ENCODE measurements around the gene TIGD7. TPM values are rescaled to one million over a fixed set of nuclear protein-coding genes. Genes with fewer than 3 reads are reported as not detected.

Gene TIGD7, protein sequence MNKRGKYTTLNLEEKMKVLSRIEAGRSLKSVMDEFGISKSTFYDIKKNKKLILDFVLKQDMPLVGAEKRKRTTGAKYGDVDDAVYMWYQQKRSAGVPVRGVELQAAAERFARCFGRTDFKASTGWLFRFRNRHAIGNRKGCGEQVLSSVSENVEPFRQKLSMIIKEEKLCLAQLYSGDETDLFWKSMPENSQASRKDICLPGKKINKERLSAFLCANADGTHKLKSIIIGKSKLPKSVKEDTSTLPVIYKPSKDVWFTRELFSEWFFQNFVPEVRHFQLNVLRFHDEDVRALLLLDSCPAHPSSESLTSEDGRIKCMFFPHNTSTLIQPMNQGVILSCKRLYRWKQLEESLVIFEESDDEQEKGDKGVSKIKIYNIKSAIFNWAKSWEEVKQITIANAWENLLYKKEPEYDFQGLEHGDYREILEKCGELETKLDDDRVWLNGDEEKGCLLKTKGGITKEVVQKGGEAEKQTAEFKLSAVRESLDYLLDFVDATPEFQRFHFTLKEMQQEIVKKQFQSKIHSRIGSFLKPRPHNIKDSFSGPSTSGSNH
- total RNA-seq: 1.2 and 2.3 TPM in 2 replicates

DNA sequence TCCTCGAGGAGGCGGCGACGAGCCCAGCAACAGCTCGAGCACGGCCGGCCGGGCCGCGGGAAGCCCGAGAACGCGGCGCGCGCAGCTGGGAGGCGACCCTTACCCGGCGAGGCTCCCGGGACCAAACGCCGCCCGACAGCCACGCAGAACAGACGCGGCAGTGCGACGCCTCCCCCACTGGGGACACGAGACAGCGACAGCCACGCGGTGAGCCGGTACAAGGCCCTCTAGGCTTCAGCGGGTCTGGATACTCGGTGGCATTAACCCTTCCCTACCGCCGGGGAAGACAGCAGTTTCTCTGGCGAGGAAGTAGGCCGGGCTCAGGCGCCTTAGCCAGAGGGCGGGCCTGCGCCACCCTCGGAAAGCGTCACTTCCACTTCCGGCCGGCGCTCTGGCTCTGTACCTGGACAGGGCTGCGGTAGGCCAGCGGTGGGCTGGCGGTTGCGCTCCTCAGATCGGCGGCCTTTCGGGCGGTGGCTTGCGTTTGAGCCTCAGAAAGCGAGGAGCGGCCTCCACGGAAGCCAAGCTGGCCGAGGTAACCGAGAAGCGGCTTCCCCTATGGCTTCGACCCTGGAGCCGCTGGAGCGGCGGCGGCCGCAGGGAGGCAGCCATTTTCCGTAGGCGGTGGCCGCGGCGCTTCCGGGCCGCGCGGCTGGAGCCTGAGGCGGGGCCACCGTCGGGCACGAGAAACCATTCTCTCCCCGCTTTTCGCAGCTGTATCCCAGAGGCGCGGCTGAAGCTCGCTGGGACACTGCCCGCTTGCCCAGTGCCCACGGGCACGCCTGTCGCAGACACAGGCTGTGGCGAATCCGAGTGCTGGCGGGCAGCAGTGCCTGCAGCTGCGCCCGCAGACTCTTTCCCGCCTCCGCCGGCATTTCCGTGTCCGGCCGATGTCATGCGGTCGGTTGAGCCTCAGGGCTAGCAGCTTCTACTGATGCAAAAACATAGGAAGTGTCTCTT lies at the start of gene TIGD7, which contains the start of gene ZNF75A:
TIGD7 (minus strand) TSS at position 322 of the 960 bp plus-strand sequence. CDS start 4,816 bp downstream, outside the sequence.
ZNF75A (plus strand) TSS at position 389 of the 960 bp plus-strand sequence. CDS start 2,932 bp downstream, outside the sequence.

DNA sequence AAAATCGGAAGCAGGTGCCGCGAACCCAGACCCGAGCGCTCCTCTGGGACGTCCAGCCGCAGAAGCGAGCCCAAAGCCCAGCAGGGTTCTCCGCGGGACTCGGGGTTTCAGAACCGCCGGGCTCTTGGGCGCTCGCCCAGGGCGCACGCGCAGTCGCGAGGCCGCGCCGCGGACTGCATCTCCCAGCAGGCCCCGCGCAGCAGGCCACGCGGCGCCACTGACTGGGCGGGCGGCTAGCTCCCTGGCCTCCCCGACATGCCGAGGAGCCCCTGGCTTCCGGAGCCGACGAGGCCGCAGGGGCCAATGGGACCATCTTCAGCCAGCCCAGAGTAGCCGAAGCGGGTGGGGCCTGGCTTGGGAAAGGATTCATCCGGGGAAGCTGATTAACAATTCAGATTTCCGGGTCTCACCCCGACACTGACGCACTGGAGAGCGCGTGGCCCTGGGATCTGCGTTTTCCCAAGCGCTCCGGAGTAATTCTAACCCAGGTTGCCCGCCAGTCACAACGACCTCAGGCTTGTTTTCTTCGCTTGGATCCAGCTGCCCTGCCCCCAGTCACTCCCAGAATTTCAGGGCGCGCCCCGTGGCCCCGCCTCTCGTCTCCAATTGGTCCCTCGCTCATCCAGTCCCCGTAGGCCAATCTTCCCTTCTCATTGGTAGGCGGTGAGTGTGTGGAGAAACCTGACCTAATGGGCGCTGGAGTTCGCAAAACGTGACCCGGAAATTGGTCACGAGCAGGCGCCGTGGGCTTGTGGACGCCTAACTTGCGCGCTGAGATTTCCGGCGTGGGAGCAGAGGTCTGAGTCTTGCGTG lies 22.3 kb downstream of the TIGD7 start, which contains the start of gene ZNF263:
ZNF263 (plus strand) TSS at position 762 of the 813 bp plus-strand sequence. CDS start 328 bp downstream, outside the sequence.

DNA sequence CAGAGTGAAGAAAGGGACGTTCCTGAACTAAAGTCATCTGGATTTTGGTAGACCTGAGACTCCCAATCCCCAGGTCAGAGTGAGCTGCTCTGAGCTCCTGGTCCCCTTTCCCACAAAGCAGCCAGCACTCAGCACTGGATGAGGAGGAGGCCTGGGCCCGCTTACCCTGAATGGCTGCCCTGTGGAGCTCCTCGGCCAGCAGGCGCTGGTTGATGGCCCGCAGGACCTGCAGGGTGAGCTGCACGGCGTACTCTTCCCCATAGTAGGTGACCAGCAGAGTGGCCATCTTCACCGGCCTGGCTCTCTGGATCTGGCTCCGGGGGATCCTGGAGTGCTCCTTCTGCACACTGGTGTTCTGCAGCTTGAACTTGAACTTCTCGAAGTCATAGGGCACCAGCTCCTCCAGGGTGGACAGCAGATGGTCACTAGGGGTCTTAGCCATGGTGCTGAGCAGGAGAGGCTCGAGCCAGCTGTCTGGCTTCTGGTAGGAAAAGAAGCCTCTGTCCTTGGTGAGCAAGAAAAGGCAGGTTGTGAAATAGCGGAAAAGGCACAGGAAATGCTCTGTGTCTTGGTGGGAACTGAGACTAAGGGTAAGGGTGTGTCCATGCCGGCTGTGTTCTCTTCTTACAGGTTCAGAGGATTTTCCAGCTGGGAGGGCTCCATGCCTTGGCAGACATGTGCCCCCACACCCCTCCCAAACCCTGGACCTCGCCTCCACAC lies 48.9 kb downstream of the TIGD7 start, which contains the start of gene MEFV:
MEFV (minus strand) TSS at position 488 of the 720 bp plus-strand sequence; CDS start at position 442, 46 bp downstream.

Other genes starting within 250 kb of the TIGD7 start
- 23.6 and 27.3 TPM in 2 replicates for gene IL32, start 239.8 kb downstream of the TIGD7 start, total RNA-seq
- not detected in 2 replicates for gene ZSCAN10, start 206.1 kb downstream of the TIGD7 start, total RNA-seq
- gene ZNF205, start 192.8 kb downstream of the TIGD7 start, total RNA-seq: 11.7 and 17.3 TPM in 2 replicates
- 2.9 and 3.7 TPM in 2 replicates for gene ZNF213, start 170.4 kb downstream of the TIGD7 start, total RNA-seq
- gene OR1F1, start 117.2 kb downstream of the TIGD7 start, total RNA-seq: not detected in 2 replicates
- gene ZNF200, start 70.3 kb downstream of the TIGD7 start, total RNA-seq: 1.2 and 2.7 TPM in 2 replicates
- gene MEFV, start 48.8 kb downstream of the TIGD7 start, total RNA-seq: 0.53 and 1.2 TPM in 2 replicates
- gene ZNF263, start 21.9 kb downstream of the TIGD7 start, total RNA-seq: 27.1 and 32.0 TPM in 2 replicates
- gene ZNF75A, start 67 bp upstream of the TIGD7 start, total RNA-seq: 3.2 and 12.2 TPM in 2 replicates
- not detected in 2 replicates for gene OR2C1, start 50.5 kb upstream of the TIGD7 start, total RNA-seq
- 7.1 and 10.4 TPM in 2 replicates for gene ZSCAN32, start 95.6 kb upstream of the TIGD7 start, total RNA-seq
- gene ZNF174, start 95.8 kb upstream of the TIGD7 start, total RNA-seq: 6.6 and 9.6 TPM in 2 replicates
- 1.1 and 1.2 TPM in 2 replicates for gene ZNF597, start 138.1 kb upstream of the TIGD7 start, total RNA-seq
- gene NAA60, start 138.2 kb upstream of the TIGD7 start, total RNA-seq: 9.5 and 11.3 TPM in 2 replicates
- not detected in 2 replicates for gene C16orf90, start 190.1 kb upstream of the TIGD7 start, total RNA-seq
- gene CLUAP1, start 195.6 kb upstream of the TIGD7 start, total RNA-seq: 17.9 and 23.2 TPM in 2 replicates